Measurements from ENCODE around the gene UNC79. TPM values are rescaled to one million over a fixed set of nuclear protein-coding genes. Genes with fewer than 3 reads are reported as not detected.

The UNC79 gene
- total RNA-seq, 1 experiment from 2014 or later = 0.07 TPM

DNA sequence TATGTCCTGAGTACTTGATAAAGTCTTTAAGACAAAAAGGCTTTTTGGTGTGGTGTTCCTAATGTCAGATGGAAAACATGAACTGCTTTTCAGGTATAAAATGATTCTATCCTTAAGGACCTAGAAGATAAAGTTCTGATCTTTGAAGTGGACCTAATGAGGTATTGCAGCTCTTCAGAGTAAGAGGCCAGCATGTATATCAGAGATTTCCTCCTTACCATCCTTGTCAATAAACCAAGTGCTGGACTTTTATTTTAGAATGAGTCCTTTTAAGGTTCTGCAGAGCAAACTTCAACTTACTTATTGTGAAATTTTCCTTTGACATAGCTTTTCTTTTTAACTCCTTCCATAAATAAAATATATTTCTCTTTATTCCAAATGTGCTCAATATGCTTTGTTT, 50.1 kb downstream of the UNC79 start:
- Histone ChIP-seq H3F3A (ENCODE audit: insufficient read depth, low read depth) (no peaks in the 10 kb centered on the region), H3K4me2 (no peak overlapping the region), H3K27ac (no peak overlapping the region), H3K4me3 (no peak overlapping the region), H3K36me3 (ENCODE audit: low read depth) (no peaks in the 10 kb centered on the region), H2AFZ (no peak overlapping the region), H3K9me2 (ENCODE audit: insufficient read depth) (no peaks in the 10 kb centered on the region), H3K79me2 (ENCODE audit: low read depth) (no peaks in the 10 kb centered on the region), H3K9me3 (ENCODE audit: insufficient read depth, low read depth) (no peaks in the 10 kb centered on the region), H3K4me1 (replicated peaks; ENCODE audit: insufficient read depth) (no peaks in the 10 kb centered on the region), H3K27me3 (ENCODE audit: insufficient read depth, low read depth) (peaks cover 42% of the 10 kb centered on the region), H4K20me1 (ENCODE audit: insufficient read depth) (peaks cover 4% of the 10 kb centered on the region; the same call in 1 of the 2 replicates)
- BruUV-seq (replicated peaks) = no TSS peak
- TF ChIP-seq, protein P1, sequence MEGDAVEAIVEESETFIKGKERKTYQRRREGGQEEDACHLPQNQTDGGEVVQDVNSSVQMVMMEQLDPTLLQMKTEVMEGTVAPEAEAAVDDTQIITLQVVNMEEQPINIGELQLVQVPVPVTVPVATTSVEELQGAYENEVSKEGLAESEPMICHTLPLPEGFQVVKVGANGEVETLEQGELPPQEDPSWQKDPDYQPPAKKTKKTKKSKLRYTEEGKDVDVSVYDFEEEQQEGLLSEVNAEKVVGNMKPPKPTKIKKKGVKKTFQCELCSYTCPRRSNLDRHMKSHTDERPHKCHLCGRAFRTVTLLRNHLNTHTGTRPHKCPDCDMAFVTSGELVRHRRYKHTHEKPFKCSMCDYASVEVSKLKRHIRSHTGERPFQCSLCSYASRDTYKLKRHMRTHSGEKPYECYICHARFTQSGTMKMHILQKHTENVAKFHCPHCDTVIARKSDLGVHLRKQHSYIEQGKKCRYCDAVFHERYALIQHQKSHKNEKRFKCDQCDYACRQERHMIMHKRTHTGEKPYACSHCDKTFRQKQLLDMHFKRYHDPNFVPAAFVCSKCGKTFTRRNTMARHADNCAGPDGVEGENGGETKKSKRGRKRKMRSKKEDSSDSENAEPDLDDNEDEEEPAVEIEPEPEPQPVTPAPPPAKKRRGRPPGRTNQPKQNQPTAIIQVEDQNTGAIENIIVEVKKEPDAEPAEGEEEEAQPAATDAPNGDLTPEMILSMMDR (conservative IDR thresholded peaks at IDR 0.05) = no peak
- no peak for TF ChIP-seq EZH2 (IDR thresholded peaks at IDR 0.05; ENCODE audit: low read depth)
- POLR2A ChIA-PET (ENCODE audit: unreplicated experiment) = no interaction called here
- no peak for DNase-seq
- CTCF ChIA-PET = no interaction called here
- intact Hi-C loops (cut with micrococcal nuclease; ENCODE audit: unreplicated experiment) = no loop called here

DNA sequence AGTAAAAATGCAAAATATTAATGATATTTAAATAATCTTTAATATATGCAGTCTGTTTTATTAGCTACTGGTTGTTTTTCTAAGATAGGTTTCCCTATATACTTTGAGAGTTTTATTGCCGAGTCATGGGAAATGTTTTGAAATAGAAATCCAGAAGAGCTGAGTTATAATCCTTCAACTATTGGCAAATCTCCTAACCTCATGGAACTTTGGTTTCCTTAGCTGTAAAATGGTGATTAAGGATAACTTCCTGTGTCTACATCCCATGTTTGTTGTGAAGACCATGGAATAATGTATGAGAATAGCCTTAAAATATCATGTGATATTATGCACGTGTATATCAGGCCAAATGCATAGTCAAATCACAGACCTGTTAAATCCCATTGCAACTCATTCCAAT, 51.0 kb downstream of the UNC79 start:
- CTCF ChIA-PET = no interaction called here
- Histone ChIP-seq H4K20me1 (ENCODE audit: insufficient read depth) (peaks cover 4% of the 10 kb centered on the region; the same call in 1 of the 2 replicates), H3K9me3 (ENCODE audit: insufficient read depth, low read depth) (no peaks in the 10 kb centered on the region), H3K4me3 (no peak overlapping the region), H3K9me2 (ENCODE audit: insufficient read depth) (no peaks in the 10 kb centered on the region), H3K79me2 (ENCODE audit: low read depth) (no peaks in the 10 kb centered on the region), H3F3A (ENCODE audit: insufficient read depth, low read depth) (no peaks in the 10 kb centered on the region), H3K27me3 (ENCODE audit: insufficient read depth, low read depth) (peaks cover 33% of the 10 kb centered on the region), H3K36me3 (ENCODE audit: low read depth) (no peaks in the 10 kb centered on the region), H3K4me2 (no peak overlapping the region), H3K27ac (no peak overlapping the region), H2AFZ (no peak overlapping the region), H3K4me1 (replicated peaks; ENCODE audit: insufficient read depth) (no peaks in the 10 kb centered on the region)
- intact Hi-C loops (cut with micrococcal nuclease; ENCODE audit: unreplicated experiment) = no loop called here
- POLR2A ChIA-PET (ENCODE audit: unreplicated experiment) = no interaction called here
- no TSS peak for BruUV-seq (replicated peaks)
- TF ChIP-seq, protein P1 (conservative IDR thresholded peaks at IDR 0.05) = no peak
- no peak for TF ChIP-seq EZH2 (IDR thresholded peaks at IDR 0.05; ENCODE audit: low read depth)
- no peak for DNase-seq

DNA sequence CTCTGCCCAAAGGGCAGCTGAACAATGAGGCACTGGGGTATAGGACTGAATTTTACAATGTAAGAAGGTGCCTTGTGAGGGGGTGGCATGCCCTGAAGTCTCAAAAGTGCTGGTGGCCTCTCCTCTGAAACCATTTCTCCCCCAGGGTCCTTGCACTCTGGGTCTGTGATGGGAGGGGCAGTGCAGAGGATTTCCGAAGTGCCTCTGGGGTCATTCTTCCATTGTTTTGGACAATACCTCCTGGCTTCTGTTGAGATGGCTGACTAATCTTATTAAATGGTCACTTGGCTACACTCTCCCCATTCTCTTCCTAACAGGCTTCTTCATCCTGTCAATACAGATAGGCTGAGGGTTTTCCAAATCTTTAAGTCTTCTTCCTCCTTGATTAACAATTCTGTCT, 59.3 kb downstream of the UNC79 start:
- CTCF ChIA-PET = no interaction called here
- TF ChIP-seq EZH2 (IDR thresholded peaks at IDR 0.05; ENCODE audit: low read depth) = no peak
- TF ChIP-seq, protein P1 (conservative IDR thresholded peaks at IDR 0.05) = no peak
- intact Hi-C loops (cut with micrococcal nuclease; ENCODE audit: unreplicated experiment) = no loop called here
- no peaks in the 10 kb centered on the region for H3F3A ChIP-seq (ENCODE audit: insufficient read depth, low read depth)
- H2AFZ ChIP-seq = no peak overlapping the region
- no TSS peak for BruUV-seq (replicated peaks)
- POLR2A ChIA-PET (ENCODE audit: unreplicated experiment) = no interaction called here
- H3K4me3 ChIP-seq = no peak overlapping the region
- no peaks in the 10 kb centered on the region for H3K36me3 ChIP-seq (ENCODE audit: low read depth)
- no peak for DNase-seq
- no peaks in the 10 kb centered on the region for H4K20me1 ChIP-seq (ENCODE audit: insufficient read depth)
- H3K9me3 ChIP-seq (ENCODE audit: insufficient read depth, low read depth) = no peaks in the 10 kb centered on the region
- no peaks in the 10 kb centered on the region for H3K27me3 ChIP-seq (ENCODE audit: insufficient read depth, low read depth)
- no peaks in the 10 kb centered on the region for H3K9me2 ChIP-seq (ENCODE audit: insufficient read depth)
- no peak overlapping the region for H3K27ac ChIP-seq
- H3K4me2 ChIP-seq = no peak overlapping the region
- H3K4me1 ChIP-seq (replicated peaks; ENCODE audit: insufficient read depth) = no peaks in the 10 kb centered on the region
- no peaks in the 10 kb centered on the region for H3K79me2 ChIP-seq (ENCODE audit: low read depth)

Data from PC-9 (cell line).